Activated CD4-positive, alpha-beta memory T cell treated with anti-CD3 and anti-CD28 coated beads for 36 hours (primary cell): ENCODE measurements around the gene CADM1. TPM values are rescaled to one million over a fixed set of nuclear protein-coding genes. Genes with fewer than 3 reads are reported as not detected.

ENCODE experiments used
- CTCF ChIA-PET: fragments of 350-600 bp; sonication (Branson Sonifier 250); formaldehyde crosslinking; loops from one replicate; lab custom pipeline; 2021; ENCODE audit warnings: antibody characterized with exemption, inconsistent platforms; lab: Charles Lee
- POLR2A ChIA-PET: fragments of 350-600 bp; sonication (Branson Sonifier 250); formaldehyde crosslinking; loops from one replicate; lab custom pipeline; 2021; ENCODE audit warnings: antibody characterized with exemption; lab: Charles Lee
- DNase-seq: peaks from one replicate; pipeline ENCODE4 v3.0.0-alpha.2; 2020
- H3K27ac Mint-ChIP-seq: one replicate; pipeline ENCODE4 v1.8.0; 2021; ENCODE audit warnings: mixed read lengths
- H3K27me3 Mint-ChIP-seq: one replicate; pipeline ENCODE4 v1.8.0; 2021; ENCODE audit warnings: mixed read lengths
- H3K36me3 Mint-ChIP-seq: one replicate; pipeline ENCODE4 v1.8.0; 2021; ENCODE audit warnings: mixed read lengths
- H3K4me1 Mint-ChIP-seq: one replicate; pipeline ENCODE4 v1.8.0; 2021; ENCODE audit warnings: low read depth, mixed read lengths
- H3K4me3 Mint-ChIP-seq: one replicate; pipeline ENCODE4 v1.8.0; 2021; ENCODE audit warnings: mild to moderate bottlenecking, mixed read lengths
- H3K9me3 Mint-ChIP-seq: one replicate; pipeline ENCODE4 v1.8.0; 2021; ENCODE audit warnings: mixed read lengths
- intact Hi-C: fragments of 100-400 bp; cut with micrococcal nuclease; formaldehyde crosslinking; loops from one replicate; pipeline ENCODE4 v1.15.1; 2023
- total RNA-seq, 2 experiments: library from RNA; stranded (reverse); gene quantifications; one replicate each; pipeline ENCODE4 v1.2.3, GENCODE V29; 2021

CADM1 gene
- total RNA-seq, 2 experiments from 2014 or later = 0.95 to 1.5 TPM

DNA sequence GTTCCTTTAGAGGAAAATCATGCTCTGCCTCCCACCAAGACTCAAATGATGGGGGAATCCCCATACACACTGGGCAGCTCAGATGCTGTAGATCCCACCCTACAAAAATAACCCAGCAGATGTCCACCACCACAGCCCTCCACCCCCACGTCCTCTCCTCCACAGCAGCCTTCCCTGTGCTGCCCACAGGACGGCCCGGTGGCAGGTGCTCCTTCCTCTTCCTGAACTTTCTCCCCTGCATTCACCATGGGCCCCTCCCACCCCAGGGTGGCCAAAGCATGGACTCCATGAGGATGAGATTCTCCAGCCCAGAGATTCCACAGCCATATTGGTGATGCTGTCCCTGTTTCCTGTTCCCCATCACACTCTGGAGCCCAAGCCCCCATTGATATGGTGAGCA is 368.3 kb downstream of the CADM1 start:
- H3K9me3 Mint-ChIP-seq = no peaks in the 10 kb centered on the region
- POLR2A ChIA-PET = no interaction called here
- intact Hi-C loops = no loop called here

DNA sequence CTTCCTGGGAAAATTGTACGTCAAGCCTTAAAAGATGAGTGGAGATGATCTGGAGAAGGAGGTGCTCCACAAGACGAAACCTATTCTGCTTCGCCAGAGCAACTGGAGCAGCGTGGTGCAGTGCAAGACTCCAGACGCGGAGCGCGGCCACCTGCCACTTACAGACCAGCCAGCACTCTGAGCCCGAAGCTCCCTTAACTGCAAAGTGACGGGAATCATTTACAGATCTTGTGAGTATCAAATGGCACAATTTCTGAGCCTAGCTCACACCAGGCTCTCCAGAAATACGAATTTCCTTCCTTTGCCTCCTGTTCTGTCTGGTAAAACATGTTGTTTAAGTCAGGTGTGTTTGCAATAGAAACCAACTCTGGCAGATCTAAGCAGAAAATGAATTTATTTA is 369.3 kb downstream of the CADM1 start:
- Mint-ChIP-seq H3K9me3 (no peaks in the 10 kb centered on the region), H3K27me3 (no peaks in the 10 kb centered on the region), H3K36me3 (no peaks in the 10 kb centered on the region), H3K4me1 (no peaks in the 10 kb centered on the region), H3K27ac (no peak overlapping the region), H3K4me3 (no peak overlapping the region)
- ChIA-PET CTCF (no interaction called here), POLR2A (no interaction called here)
- intact Hi-C loops = no loop called here
- no peak for DNase-seq

More for the DNA sequence above, 368.3 kb downstream of the CADM1 start:
- no peak for DNase-seq
- H3K4me3 Mint-ChIP-seq = no peak overlapping the region
- CTCF ChIA-PET = no interaction called here
- H3K27ac Mint-ChIP-seq = no peak overlapping the region
- no peaks in the 10 kb centered on the region for H3K36me3 Mint-ChIP-seq
- peaks cover under 1% of the 10 kb centered on the region for H3K27me3 Mint-ChIP-seq
- H3K4me1 Mint-ChIP-seq = no peaks in the 10 kb centered on the region

DNA sequence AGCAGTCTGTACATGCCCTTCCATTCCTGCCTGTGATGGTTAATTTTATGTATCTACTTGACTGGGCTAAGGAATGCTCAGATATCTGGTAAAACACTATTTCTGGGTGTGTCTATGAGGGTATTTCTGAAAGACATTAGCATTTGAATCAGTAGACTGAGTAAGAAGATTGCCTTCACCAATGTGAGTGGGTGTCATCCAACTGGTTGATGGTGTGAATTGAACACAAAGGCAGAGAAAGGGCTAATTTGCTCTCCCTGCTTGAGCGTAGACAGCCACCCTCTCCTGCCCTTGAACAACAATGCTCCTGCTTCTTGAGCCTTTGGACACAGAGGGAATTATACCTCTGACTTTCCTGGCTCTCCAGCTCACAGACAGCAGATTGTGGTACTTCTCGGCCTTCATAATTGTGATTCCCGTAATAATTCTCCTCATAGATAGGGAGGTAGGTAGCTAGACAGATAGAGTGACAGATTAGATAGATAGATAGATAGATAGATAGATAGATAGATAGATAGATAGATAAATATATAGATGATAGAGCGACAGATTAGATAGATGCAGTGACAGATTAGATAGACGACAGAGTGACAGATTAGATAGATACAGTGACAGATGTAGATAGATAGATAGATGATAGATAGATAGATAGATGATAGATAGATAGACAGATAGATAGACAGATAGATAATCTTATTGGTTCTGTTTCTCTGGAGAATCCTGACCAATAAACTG is 370.6 kb downstream of the CADM1 start:
- ChIA-PET CTCF (no interaction called here), POLR2A (no interaction called here)
- intact Hi-C loops = no loop called here

DNA sequence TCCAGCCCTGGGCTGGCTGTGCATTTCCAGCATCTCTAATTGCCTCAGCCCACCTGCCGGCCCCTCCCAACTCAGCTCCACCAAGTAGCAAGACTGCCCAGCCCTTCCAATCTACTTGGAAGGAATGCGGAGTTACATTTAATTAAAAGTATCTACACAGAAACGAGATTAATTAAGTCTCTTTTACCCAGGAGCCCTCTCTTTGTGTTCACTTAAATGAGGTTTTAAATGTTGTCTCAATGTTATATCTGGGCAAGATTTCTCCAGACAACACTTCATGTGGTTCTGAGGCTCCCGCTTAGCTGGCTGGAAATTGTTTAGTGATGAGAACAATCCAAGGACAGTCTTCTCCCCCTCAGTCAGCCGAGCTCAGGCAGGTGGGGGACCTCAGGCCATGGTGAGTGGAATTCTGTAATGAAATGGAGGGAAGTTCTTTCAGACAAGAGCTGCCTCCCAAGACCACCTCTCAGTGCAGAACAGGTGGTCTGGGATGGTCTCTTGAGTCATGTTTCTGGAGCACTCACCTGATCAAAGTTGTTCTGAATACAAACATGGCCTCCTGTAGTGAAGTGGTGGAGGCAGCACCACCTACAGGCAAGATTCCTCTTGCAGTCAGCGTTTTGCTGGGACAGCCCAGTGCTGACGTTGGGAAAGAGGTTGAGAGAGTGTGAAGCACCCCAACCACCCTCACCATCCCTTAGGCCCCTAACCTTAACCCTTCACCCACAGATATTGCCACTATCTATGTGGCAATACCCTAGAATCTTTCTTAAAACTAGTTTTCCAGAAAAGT is 371.6 kb downstream of the CADM1 start:
- intact Hi-C loops = no loop called here

More for the DNA sequence above, 370.6 kb downstream of the CADM1 start:
- H3K27me3 Mint-ChIP-seq = peaks cover 1% of the 10 kb centered on the region
- no peak overlapping the region for H3K4me3 Mint-ChIP-seq
- no peak overlapping the region for H3K27ac Mint-ChIP-seq
- no peaks in the 10 kb centered on the region for H3K36me3 Mint-ChIP-seq
- no peaks in the 10 kb centered on the region for H3K4me1 Mint-ChIP-seq
- H3K9me3 Mint-ChIP-seq = no peaks in the 10 kb centered on the region
- DNase-seq = no peak

DNA sequence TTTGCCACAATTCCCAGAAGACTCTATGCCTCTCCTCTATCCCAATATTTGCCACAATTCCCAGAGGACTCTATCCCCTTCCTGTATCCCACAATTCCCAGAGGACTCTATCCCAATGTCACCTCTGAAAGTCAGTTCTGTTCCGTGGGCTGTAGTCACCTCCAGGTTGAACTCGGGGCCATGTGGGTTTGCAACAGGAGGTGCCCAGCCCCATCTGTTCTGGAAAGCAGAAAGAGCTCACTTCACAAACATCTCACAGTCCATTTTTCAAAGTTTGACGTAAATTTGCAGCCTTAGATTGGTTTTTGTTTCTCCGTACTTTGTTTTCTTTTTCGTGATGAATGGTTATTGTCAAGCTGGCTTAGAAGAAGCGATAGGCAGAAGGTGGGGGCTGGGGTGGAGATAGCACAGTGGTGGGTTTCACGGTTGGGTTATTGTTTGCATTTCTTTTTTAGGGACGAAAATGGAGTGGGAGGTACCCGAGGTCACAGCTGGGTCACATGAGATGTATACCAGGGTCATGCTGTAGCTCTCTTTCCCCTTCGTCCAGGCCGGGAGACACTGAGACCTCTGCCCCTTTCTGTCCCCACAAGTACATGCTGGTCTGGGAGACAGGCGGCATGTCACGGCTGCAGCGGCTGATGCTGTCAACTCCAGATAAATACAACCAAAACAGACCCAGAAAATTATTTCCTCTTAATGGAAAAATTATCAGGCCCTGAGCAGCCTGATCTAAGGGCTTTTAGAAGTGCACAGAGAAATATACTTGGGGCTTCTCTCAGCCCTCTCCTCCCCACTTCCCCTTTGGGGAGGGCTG is 374.5 kb downstream of the CADM1 start:
- POLR2A ChIA-PET = no interaction called here
- DNase-seq = no peak
- CTCF ChIA-PET = no interaction called here
- Mint-ChIP-seq H3K4me1 (no peaks in the 10 kb centered on the region), H3K27me3 (peaks cover 1% of the 10 kb centered on the region), H3K9me3 (no peaks in the 10 kb centered on the region), H3K36me3 (no peaks in the 10 kb centered on the region), H3K27ac (no peak overlapping the region), H3K4me3 (no peak overlapping the region)
- intact Hi-C loops = no loop called here

More for the DNA sequence above, 371.6 kb downstream of the CADM1 start:
- no peak overlapping the region for H3K27ac Mint-ChIP-seq
- H3K36me3 Mint-ChIP-seq = no peaks in the 10 kb centered on the region
- peaks cover 1% of the 10 kb centered on the region for H3K27me3 Mint-ChIP-seq
- no peaks in the 10 kb centered on the region for H3K4me1 Mint-ChIP-seq
- H3K9me3 Mint-ChIP-seq = no peaks in the 10 kb centered on the region
- ChIA-PET POLR2A (no interaction called here), CTCF (no interaction called here)
- no peak overlapping the region for H3K4me3 Mint-ChIP-seq
- DNase-seq = peak; percentile 19

DNA sequence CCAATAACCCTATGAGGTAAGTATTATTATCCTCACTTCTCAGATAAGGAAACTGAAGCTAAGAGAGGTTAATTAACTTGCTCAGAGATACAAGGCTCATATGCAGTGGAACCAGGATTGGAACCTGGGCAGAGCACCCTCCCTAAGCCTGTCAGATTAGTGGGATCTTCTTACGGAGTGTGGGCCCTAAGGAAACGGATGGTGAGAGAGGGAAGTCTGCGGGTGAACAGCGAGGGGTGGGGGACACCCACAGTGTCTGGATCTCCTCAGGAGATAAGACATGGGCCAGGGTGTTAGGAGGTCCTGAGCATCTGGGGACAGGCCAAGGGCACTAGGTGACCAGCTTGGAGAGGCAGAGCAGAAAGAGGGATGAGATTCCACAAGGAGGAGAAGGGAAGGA is 376.0 kb downstream of the CADM1 start:
- H3K27me3 Mint-ChIP-seq = peaks cover 1% of the 10 kb centered on the region
- ChIA-PET POLR2A (no interaction called here), CTCF (no interaction called here)
- no peaks in the 10 kb centered on the region for H3K9me3 Mint-ChIP-seq
- intact Hi-C loops = no loop called here
- no peak for DNase-seq
- no peaks in the 10 kb centered on the region for H3K4me1 Mint-ChIP-seq
- no peak overlapping the region for H3K27ac Mint-ChIP-seq
- no peaks in the 10 kb centered on the region for H3K36me3 Mint-ChIP-seq
- H3K4me3 Mint-ChIP-seq = no peak overlapping the region

DNA sequence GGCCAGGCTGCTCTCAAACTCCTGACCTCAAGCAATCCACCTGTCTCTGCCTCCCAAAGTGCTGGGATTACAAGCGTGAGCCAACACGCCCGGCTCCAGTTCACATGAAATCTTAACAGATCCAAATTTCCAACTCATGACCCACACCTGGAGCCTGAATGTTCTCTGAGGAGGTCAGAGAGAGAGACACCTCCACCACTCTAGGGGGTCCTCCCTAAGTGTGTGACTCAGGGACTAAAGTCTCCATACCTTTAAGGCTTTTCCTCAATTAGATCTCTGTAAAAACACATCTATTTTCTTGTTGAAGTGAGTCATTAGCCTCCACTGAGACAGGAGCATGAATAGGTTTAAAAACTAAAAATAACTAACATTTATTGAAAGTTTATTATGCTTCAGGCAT is 376.4 kb downstream of the CADM1 start:
- DNase-seq = no peak
- intact Hi-C loops = no loop called here
- no peaks in the 10 kb centered on the region for H3K4me1 Mint-ChIP-seq

DNA sequence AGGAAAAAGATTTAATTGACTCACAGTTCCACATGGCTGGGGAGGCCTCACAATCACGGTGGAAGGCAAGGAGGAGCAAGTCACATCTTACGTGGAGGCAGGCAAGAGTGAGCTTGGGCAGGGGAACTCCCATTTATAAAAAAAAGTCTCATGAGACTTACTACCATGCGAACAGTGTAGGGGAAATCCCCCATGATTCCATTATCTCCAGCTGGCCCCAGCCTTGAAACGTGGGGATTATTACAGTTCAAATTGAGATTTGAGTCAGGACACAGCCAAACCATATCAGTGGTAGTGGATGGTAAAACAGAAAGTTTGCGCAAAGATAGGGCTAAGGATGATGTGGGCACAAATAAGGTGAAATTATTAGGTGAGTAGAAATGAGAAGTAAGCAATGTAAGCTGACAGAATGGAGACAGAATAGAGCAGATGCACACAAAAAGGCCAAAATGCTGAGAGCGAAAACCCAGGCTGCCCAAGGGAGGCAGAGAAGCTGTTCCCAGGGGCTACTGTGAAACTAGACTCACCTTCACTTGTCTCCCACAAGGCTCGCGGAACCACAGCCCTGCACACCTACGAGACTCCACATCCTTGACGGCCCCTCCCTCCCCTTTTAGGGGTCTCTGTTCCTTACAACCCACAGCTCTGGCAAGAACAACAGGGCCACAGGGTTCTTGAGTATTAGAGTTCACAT is 377.6 kb downstream of the CADM1 start:
- Mint-ChIP-seq H3K4me3 (no peak overlapping the region), H3K36me3 (no peaks in the 10 kb centered on the region), H3K9me3 (no peaks in the 10 kb centered on the region), H3K27ac (no peak overlapping the region), H3K27me3 (peaks cover 1% of the 10 kb centered on the region), H3K4me1 (no peaks in the 10 kb centered on the region)
- CTCF ChIA-PET = no interaction called here
- intact Hi-C loops = no loop called here
- no peak for DNase-seq
- POLR2A ChIA-PET = interaction anchor here (1.3 kb wide), 1 partner anchor 12 kb away, joined by 3 read pairs; no protein-coding TSS in a partner anchor

More for the DNA sequence above, 376.4 kb downstream of the CADM1 start:
- CTCF ChIA-PET = no interaction called here
- Mint-ChIP-seq H3K27ac (no peak overlapping the region), H3K4me3 (no peak overlapping the region), H3K9me3 (no peaks in the 10 kb centered on the region), H3K36me3 (no peaks in the 10 kb centered on the region), H3K27me3 (peaks cover 1% of the 10 kb centered on the region)
- POLR2A ChIA-PET = no interaction called here

DNA sequence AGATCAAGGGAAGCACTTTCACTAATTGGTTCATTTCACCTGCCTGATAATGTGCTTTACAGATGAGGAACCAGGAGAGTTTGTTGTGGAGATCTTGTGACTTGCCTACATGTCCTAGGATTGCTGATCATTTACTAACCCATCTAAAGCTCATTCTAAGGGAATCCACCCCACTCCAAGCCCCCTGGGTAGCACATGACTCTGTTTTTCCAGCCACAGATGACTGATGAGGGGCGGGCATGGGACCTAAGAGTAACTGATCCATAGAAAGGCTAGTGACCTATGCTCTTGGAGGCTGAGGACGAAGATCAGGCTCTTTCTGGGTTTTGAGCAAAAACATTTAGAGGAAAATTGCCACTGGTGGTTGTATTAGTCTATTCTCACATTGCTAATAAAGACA is 378.1 kb downstream of the CADM1 start:
- peak; percentile 11 for DNase-seq
- Mint-ChIP-seq H3K27ac (no peak overlapping the region), H3K27me3 (peaks cover 3% of the 10 kb centered on the region), H3K4me3 (no peak overlapping the region), H3K4me1 (no peaks in the 10 kb centered on the region), H3K36me3 (no peaks in the 10 kb centered on the region), H3K9me3 (no peaks in the 10 kb centered on the region)
- POLR2A ChIA-PET = interaction anchor here (1.3 kb wide), 1 partner anchor 12 kb away, joined by 3 read pairs; no protein-coding TSS in a partner anchor
- intact Hi-C loops = no loop called here
- CTCF ChIA-PET = no interaction called here

DNA sequence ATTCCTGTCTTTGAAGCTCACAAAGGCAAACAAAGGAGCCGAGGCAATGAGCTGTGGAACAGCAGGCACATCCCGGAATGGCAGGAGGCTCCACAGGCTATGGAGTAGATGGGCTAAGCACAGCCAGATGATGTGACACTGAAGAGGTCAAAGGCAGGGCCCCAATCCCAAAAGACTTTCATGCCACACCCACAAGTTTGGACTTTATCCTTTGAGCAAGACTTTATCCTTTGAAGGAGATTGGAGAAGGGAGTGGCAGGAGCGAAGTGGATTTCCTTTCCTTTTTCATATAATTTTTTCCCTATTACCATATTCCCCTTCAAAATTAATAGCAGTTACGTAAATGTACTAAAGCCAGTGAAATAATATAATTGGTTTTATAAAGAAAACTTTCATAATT is 379.4 kb downstream of the CADM1 start:
- Mint-ChIP-seq H3K36me3 (no peaks in the 10 kb centered on the region), H3K27me3 (peaks cover 4% of the 10 kb centered on the region), H3K4me1 (no peaks in the 10 kb centered on the region), H3K4me3 (no peak overlapping the region), H3K27ac (no peak overlapping the region), H3K9me3 (no peaks in the 10 kb centered on the region)
- intact Hi-C loops = no loop called here
- ChIA-PET CTCF (no interaction called here), POLR2A (no interaction called here)
- no peak for DNase-seq

DNA sequence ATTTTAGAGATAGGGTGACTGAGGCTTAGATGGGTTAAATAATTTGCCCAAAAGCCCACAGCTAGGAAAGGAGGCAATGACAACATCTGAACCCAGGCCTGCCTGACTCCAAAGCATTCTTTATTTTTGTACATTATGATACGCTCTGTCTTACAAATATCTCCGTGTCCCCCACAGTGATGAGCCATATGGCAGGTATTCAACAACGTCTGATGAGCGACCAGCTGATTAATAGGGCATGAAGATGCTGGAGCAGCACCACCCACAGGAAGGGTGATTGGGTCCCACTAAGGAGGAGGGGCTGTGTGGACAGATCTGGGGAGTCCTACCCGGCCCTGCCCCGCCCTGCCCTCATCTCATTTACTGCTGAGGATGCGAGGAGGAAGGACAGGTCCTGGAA is 380.6 kb downstream of the CADM1 start:
- H3K9me3 Mint-ChIP-seq = no peaks in the 10 kb centered on the region
- H3K27me3 Mint-ChIP-seq = peaks cover 4% of the 10 kb centered on the region
- no peak overlapping the region for H3K4me3 Mint-ChIP-seq
- no peaks in the 10 kb centered on the region for H3K36me3 Mint-ChIP-seq
- no peak overlapping the region for H3K27ac Mint-ChIP-seq
- intact Hi-C loops = no loop called here
- no peak for DNase-seq
- ChIA-PET CTCF (no interaction called here), POLR2A (no interaction called here)
- no peaks in the 10 kb centered on the region for H3K4me1 Mint-ChIP-seq

DNA sequence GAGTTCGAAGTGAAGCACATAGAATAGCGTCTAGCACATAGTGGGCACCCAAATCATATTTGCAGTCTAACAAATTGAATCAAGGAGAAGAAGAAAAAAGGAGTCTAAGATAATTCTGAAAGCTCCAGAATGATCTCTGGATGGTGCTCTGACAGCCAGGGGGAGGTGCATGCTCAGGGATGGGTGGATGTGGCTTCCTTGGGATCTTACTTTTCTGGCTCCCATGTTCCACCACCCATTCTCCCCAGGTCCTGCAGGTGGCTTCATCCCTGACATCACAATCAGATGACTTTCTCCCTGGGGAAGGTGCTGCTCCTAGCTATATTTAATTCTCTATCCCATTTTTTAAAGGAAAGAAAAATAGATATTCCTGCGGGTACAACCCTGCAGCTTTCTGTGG is 381.9 kb downstream of the CADM1 start:
- ChIA-PET POLR2A (no interaction called here), CTCF (no interaction called here)
- no peak for DNase-seq
- Mint-ChIP-seq H3K9me3 (no peaks in the 10 kb centered on the region), H3K4me1 (no peaks in the 10 kb centered on the region), H3K27ac (no peak overlapping the region), H3K4me3 (no peak overlapping the region), H3K36me3 (no peaks in the 10 kb centered on the region), H3K27me3 (peaks cover 5% of the 10 kb centered on the region)
- intact Hi-C loops = no loop called here
